DMS79 treated with DMSO at 0.1 percent for 48 hours (cell line): Measurements from ENCODE around the gene CHCHD10.
"Not testable (repeated sequence)": the region's sequence is repeated elsewhere in the genome, so short reads cannot be mapped to it uniquely, and the experiment has no call there.

Experiments used
- DNase-seq: peaks from one replicate; lab custom pipeline; 2025; lab: John Stamatoyannopoulos, UW

Gene CHCHD10

GRCh38 chr22:23750367-23750713, 17.4 kb downstream of the CHCHD10 start:
- DNase-seq: no peak

- no peak for DNase-seq
Measured at GRCh38 chr22:23749841-23750301, 17.9 kb downstream of the CHCHD10 start.

- no peak for DNase-seq
Measured at GRCh38 chr22:23745791-23746190, 22.0 kb downstream of the CHCHD10 start.

- no peak for DNase-seq
Measured at GRCh38 chr22:23744485-23744884, 23.3 kb downstream of the CHCHD10 start.

GRCh38 chr22:23744001-23744400, 23.8 kb downstream of the CHCHD10 start:
- DNase-seq: no peak

GRCh38 chr22:23743303-23743705, 24.5 kb downstream of the CHCHD10 start:
- DNase-seq: no peak

- no peak for DNase-seq
Measured at GRCh38 chr22:23742505-23743264, 25.1 kb downstream of the CHCHD10 start.

- DNase-seq: no peak
Measured at GRCh38 chr22:23737696-23738095, 30.1 kb downstream of the CHCHD10 start.

GRCh38 chr22:23728108-23728507, 39.7 kb downstream of the CHCHD10 start:
- DNase-seq: not testable (repeated sequence)

- no peak for DNase-seq
Measured at GRCh38 chr22:23722724-23723123, 45.0 kb downstream of the CHCHD10 start.

GRCh38 chr22:23722160-23722559, 45.6 kb downstream of the CHCHD10 start:
- no peak for DNase-seq

- no peak for DNase-seq
Measured at GRCh38 chr22:23720855-23721254, 46.9 kb downstream of the CHCHD10 start.

GRCh38 chr22:23718371-23719165, 49.2 kb downstream of the CHCHD10 start:
- no peak for DNase-seq

- DNase-seq: peak; percentile 27
Measured at GRCh38 chr22:23716811-23717801, 50.7 kb downstream of the CHCHD10 start.
